Neural cell (in vitro differentiated cells): ENCODE measurements around the gene DRAM1. TPM values are rescaled to one million over a fixed set of nuclear protein-coding genes. Genes with fewer than 3 reads are reported as not detected.
"Not testable (repeated sequence)": the region's sequence is repeated elsewhere in the genome, so short reads cannot be mapped to it uniquely, and the experiment has no call there.

ENCODE experiments used
- H2AFZ ChIP-seq: fragments of 200-600, 300-800 bp; sonication (generic), shearing (Covaris generic); 2 replicates; pipeline ENCODE4 v1.6.0; 2014; ENCODE audit warnings: low read depth, mild to moderate bottlenecking, antibody characterized with exemption, low read length, moderate library complexity
- H3F3A ChIP-seq: fragments of 200-600 bp; shearing (Covaris generic); 2 replicates; pipeline ENCODE4 v1.6.1; 2016; ENCODE audit warnings: mild to moderate bottlenecking, moderate library complexity, mixed read lengths, antibody characterized with exemption, low read length; ENCODE audit not compliant: insufficient read depth, poor library complexity, severe bottlenecking
- H3K27ac ChIP-seq: fragments of 200-600, 300-800 bp; sonication (generic), shearing (Covaris generic); 2 replicates; pipeline ENCODE4 v1.5.1; 2014; ENCODE audit warnings: mild to moderate bottlenecking, low read length, moderate library complexity
- H3K27me3 ChIP-seq: fragments of 300-800, 200-600 bp; sonication (generic), shearing (Covaris generic); 2 replicates; pipeline ENCODE4 v1.6.0; 2014; ENCODE audit warnings: mild to moderate bottlenecking, low read depth, low read length, moderate library complexity; ENCODE audit not compliant: insufficient read depth
- H3K36me3 ChIP-seq: fragments of 300-800, 200-600 bp; sonication (generic), shearing (Covaris generic); 2 replicates; pipeline ENCODE4 v1.5.1; 2014; ENCODE audit warnings: mild to moderate bottlenecking, antibody characterized with exemption, low read length, moderate library complexity; ENCODE audit not compliant: insufficient read depth
- H3K4me2 ChIP-seq: fragments of 300-800, 200-600 bp; sonication (generic), shearing (Covaris generic); 2 replicates; pipeline ENCODE4 v1.6.0; 2014; ENCODE audit warnings: mild to moderate bottlenecking, low read length
- H3K4me3 ChIP-seq: fragments of 300-800, 200-600 bp; sonication (generic), shearing (Covaris generic); 2 replicates; pipeline ENCODE4 v1.5.1; 2014; ENCODE audit warnings: mild to moderate bottlenecking, low read length, moderate library complexity
- H3K79me2 ChIP-seq: fragments of 200-600 bp; shearing (Covaris generic); replicated peaks from 2 replicates; pipeline ENCODE4 v1.6.0; 2014; ENCODE audit warnings: mild to moderate bottlenecking, low read length, moderate library complexity; ENCODE audit not compliant: insufficient read depth
- H3K9ac ChIP-seq: fragments of 300-800, 200-600 bp; sonication (generic), shearing (Covaris generic); 2 replicates; pipeline ENCODE4 v1.6.1; 2016; ENCODE audit warnings: mild to moderate bottlenecking, low read length, mixed read lengths
- H3K9me2 ChIP-seq: fragments of 200-600 bp; shearing (Covaris generic); 2 replicates; pipeline ENCODE4 v1.6.1; 2016; ENCODE audit warnings: mild to moderate bottlenecking, low read length, mixed read lengths; ENCODE audit not compliant: insufficient read depth
- H3K9me3 ChIP-seq: fragments of 200-600, 300-800 bp; sonication (generic), shearing (Covaris generic); 2 replicates; pipeline ENCODE4 v1.6.1; 2016; ENCODE audit warnings: mild to moderate bottlenecking, mixed run types, low read length, moderate library complexity, mixed read lengths
- H4K20me1 ChIP-seq: fragments of 200-600 bp; shearing (Covaris generic); 2 replicates; pipeline ENCODE4 v1.6.1; 2016; ENCODE audit warnings: mild to moderate bottlenecking, mixed run types; ENCODE audit not compliant: insufficient read depth
- CTCF ChIP-seq: fragments of 450-650 bp; IDR thresholded peaks from 2 replicates; pipeline ENCODE4 v1.5.1; 2014; ENCODE audit warnings: antibody characterized with exemption, mild to moderate bottlenecking, moderate library complexity; ENCODE audit not compliant: poor library complexity, severe bottlenecking
- EP300 ChIP-seq: fragments of 450-650 bp; conservative IDR thresholded peaks from 2 replicates; pipeline ENCODE4 v1.6.1; 2014; ENCODE audit warnings: antibody characterized with exemption, mild to moderate bottlenecking, moderate library complexity; ENCODE audit not compliant: poor library complexity, severe bottlenecking
- EZH2 ChIP-seq: fragments of 200-600, 300-800 bp; shearing (Covaris generic), sonication (generic); IDR thresholded peaks from 2 replicates; pipeline ENCODE4 v1.6.1; 2014; ENCODE audit warnings: antibody characterized with exemption, low read length, borderline replicate concordance, mild to moderate bottlenecking; ENCODE audit not compliant: insufficient read depth, poor library complexity, severe bottlenecking
- MXI1 ChIP-seq: fragments of 450-650 bp; conservative IDR thresholded peaks from 2 replicates; pipeline ENCODE4 v1.6.1; 2014; ENCODE audit warnings: antibody characterized with exemption, mild to moderate bottlenecking; ENCODE audit not compliant: poor library complexity, severe bottlenecking
- RAD21 ChIP-seq: fragments of 450-650 bp; conservative IDR thresholded peaks from 2 replicates; pipeline ENCODE4 v1.6.1; 2014; ENCODE audit warnings: antibody characterized with exemption, mild to moderate bottlenecking, moderate library complexity
- SMC3 ChIP-seq: fragments of 450-650 bp; conservative IDR thresholded peaks from 2 replicates; pipeline ENCODE4 v1.6.1; 2014; ENCODE audit warnings: antibody characterized with exemption, mild to moderate bottlenecking, moderate library complexity; ENCODE audit not compliant: poor library complexity
- TAF1 ChIP-seq: IDR thresholded peaks from 2 replicates; pipeline ENCODE4 v1.6.1; 2012; ENCODE audit warnings: low read depth
- polyA plus RNA-seq: library from polyadenylated mRNA; depleted of rRNA; stranded (reverse); fragments of >200 nt; gene quantifications from 2 replicates; pipeline ENCODE4 v1.2.3, GENCODE V29; 2014
- TF ChIP-seq, protein P1 (sequence below): IDR thresholded peaks from 2 replicates; pipeline ENCODE4 v1.6.1; 2012; ENCODE audit warnings: borderline replicate concordance

Gene DRAM1
- polyA plus RNA-seq, 1 donor from 2014 or later: 0.17 TPM

GRCh38 chr12:101855364-101855884, 22.0 kb upstream of the DRAM1 start:
- TF ChIP-seq SMC3 (no peak), TAF1 (no peak), EP300 (no peak), EZH2 (no peak)
- TF ChIP-seq, protein P1, sequence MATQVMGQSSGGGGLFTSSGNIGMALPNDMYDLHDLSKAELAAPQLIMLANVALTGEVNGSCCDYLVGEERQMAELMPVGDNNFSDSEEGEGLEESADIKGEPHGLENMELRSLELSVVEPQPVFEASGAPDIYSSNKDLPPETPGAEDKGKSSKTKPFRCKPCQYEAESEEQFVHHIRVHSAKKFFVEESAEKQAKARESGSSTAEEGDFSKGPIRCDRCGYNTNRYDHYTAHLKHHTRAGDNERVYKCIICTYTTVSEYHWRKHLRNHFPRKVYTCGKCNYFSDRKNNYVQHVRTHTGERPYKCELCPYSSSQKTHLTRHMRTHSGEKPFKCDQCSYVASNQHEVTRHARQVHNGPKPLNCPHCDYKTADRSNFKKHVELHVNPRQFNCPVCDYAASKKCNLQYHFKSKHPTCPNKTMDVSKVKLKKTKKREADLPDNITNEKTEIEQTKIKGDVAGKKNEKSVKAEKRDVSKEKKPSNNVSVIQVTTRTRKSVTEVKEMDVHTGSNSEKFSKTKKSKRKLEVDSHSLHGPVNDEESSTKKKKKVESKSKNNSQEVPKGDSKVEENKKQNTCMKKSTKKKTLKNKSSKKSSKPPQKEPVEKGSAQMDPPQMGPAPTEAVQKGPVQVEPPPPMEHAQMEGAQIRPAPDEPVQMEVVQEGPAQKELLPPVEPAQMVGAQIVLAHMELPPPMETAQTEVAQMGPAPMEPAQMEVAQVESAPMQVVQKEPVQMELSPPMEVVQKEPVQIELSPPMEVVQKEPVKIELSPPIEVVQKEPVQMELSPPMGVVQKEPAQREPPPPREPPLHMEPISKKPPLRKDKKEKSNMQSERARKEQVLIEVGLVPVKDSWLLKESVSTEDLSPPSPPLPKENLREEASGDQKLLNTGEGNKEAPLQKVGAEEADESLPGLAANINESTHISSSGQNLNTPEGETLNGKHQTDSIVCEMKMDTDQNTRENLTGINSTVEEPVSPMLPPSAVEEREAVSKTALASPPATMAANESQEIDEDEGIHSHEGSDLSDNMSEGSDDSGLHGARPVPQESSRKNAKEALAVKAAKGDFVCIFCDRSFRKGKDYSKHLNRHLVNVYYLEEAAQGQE: no peak
- no peak overlapping the region for H2AFZ ChIP-seq
- H3K9ac ChIP-seq: no peak overlapping the region
- H3K4me2 ChIP-seq: no peak overlapping the region
- no peaks in the 10 kb centered on the region for H3K9me3 ChIP-seq
- no peaks in the 10 kb centered on the region for H3K9me2 ChIP-seq
- H3K4me3 ChIP-seq: no peak overlapping the region
- H3K27me3 ChIP-seq: no peaks in the 10 kb centered on the region
- no peaks in the 10 kb centered on the region for H4K20me1 ChIP-seq
- no peak overlapping the region for H3K27ac ChIP-seq
- no peaks in the 10 kb centered on the region for H3F3A ChIP-seq
- H3K79me2 ChIP-seq: no peaks in the 10 kb centered on the region
- H3K36me3 ChIP-seq: no peaks in the 10 kb centered on the region

DNA sequence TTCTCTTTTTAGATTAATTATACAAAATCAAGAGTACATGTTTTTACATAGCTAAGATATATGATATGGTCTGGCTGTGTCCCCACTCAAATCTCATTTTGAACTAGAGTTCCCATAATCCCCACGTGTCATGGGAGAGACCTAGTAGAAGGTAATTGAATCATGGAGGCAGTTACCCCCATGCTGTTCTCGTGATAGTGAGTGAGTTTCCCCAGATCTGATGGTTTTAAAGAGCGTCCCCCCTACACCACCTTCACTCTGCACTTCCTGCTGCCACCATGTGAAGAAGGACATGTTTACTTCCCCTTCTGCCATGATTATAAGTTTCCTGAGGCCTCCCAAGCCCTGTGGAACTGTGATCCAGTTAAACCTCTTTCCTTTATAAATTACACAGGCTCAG, 21.4 kb upstream of the DRAM1 start:
- no peaks in the 10 kb centered on the region for H3F3A ChIP-seq
- H3K4me3 ChIP-seq: no peak overlapping the region
- H3K9me3 ChIP-seq: no peaks in the 10 kb centered on the region
- H3K27ac ChIP-seq: no peak overlapping the region
- no peaks in the 10 kb centered on the region for H3K9me2 ChIP-seq
- no peaks in the 10 kb centered on the region for H3K27me3 ChIP-seq
- no peak overlapping the region for H2AFZ ChIP-seq
- H3K9ac ChIP-seq: no peak overlapping the region
- H4K20me1 ChIP-seq: no peaks in the 10 kb centered on the region
- H3K36me3 ChIP-seq: no peaks in the 10 kb centered on the region
- H3K79me2 ChIP-seq: no peaks in the 10 kb centered on the region
- TF ChIP-seq CTCF (no peak), EZH2 (no peak), MXI1 (no peak), SMC3 (no peak), RAD21 (no peak)
- TF ChIP-seq, protein P1: no peak
- no peak overlapping the region for H3K4me2 ChIP-seq

- H3K9me2 ChIP-seq, H3K27ac ChIP-seq, H4K20me1 ChIP-seq, H3F3A ChIP-seq, H2AFZ ChIP-seq, H3K36me3 ChIP-seq, H3K9me3 ChIP-seq, H3K4me2 ChIP-seq, H3K4me3 ChIP-seq, H3K9ac ChIP-seq, H3K79me2 ChIP-seq, H3K27me3 ChIP-seq: not testable (repeated sequence)
Observed at GRCh38 chr12:101856614-101857013, 20.8 kb upstream of the DRAM1 start.
